Activated CD4-positive, alpha-beta T cell treated with anti-CD3 and anti-CD28 coated beads, Interleukin-2, amount 10 ng/mL, durations not matched to agents 24 days and 14 days (primary cell): ENCODE measurements around the gene CETN2. TPM values are rescaled to one million over a fixed set of nuclear protein-coding genes. Genes with fewer than 3 reads are reported as not detected.
"Not testable (repeated sequence)": the region's sequence is repeated elsewhere in the genome, so short reads cannot be mapped to it uniquely, and the experiment has no call there.

Experiments used
- DNase-seq: peaks from one replicate; pipeline ENCODE4 v3.0.0; 2022
- H3K27ac Mint-ChIP-seq: one replicate; pipeline ENCODE4 v1.8.0; 2022; ENCODE audit warnings: mild to moderate bottlenecking, mixed read lengths
- H3K27me3 Mint-ChIP-seq: one replicate; pipeline ENCODE4 v1.8.0; 2022; ENCODE audit warnings: mixed read lengths
- H3K36me3 Mint-ChIP-seq: one replicate; pipeline ENCODE4 v1.8.0; 2022; ENCODE audit warnings: low read depth, mild to moderate bottlenecking, mixed read lengths
- H3K4me1 Mint-ChIP-seq: one replicate; pipeline ENCODE4 v1.8.0; 2021; ENCODE audit warnings: mixed read lengths
- H3K4me3 Mint-ChIP-seq: one replicate; pipeline ENCODE4 v1.8.0; 2022; ENCODE audit warnings: mild to moderate bottlenecking, moderate library complexity, mixed read lengths
- H3K9me3 Mint-ChIP-seq: one replicate; pipeline ENCODE4 v1.8.0; 2021; ENCODE audit warnings: mixed read lengths
- intact Hi-C: fragments of 100-400 bp; cut with micrococcal nuclease; formaldehyde crosslinking; loops from one replicate; pipeline ENCODE4 v1.15.1; 2023
- total RNA-seq: library from RNA; stranded (reverse); gene quantifications from 2 replicates; pipeline ENCODE4 v1.2.3, GENCODE V29; 2022

Gene CETN2
- total RNA-seq, 1 donor from 2014 or later: 12.4 TPM

GRCh38 chrX:152821145-152821765 lies 9.3 kb downstream of the CETN2 start:
- no peak overlapping the region for H3K27ac Mint-ChIP-seq
- H3K9me3 Mint-ChIP-seq: no peaks in the 10 kb centered on the region
- peak; percentile 71 for DNase-seq
- H3K4me3 Mint-ChIP-seq: no peak overlapping the region
- H3K4me1 Mint-ChIP-seq: peaks cover 2% of the 10 kb centered on the region
- H3K27me3 Mint-ChIP-seq: peaks cover 5% of the 10 kb centered on the region
- H3K36me3 Mint-ChIP-seq: no peaks in the 10 kb centered on the region
- intact Hi-C loops: loop anchor here (5.0 kb wide), 1 partner anchor 1069 kb away; no protein-coding TSS in a partner anchor

GRCh38 chrX:152819732-152820131 lies 10.8 kb downstream of the CETN2 start:
- Mint-ChIP-seq H3K36me3 (no peaks in the 10 kb centered on the region), H3K9me3 (no peaks in the 10 kb centered on the region), H3K4me1 (peaks cover 2% of the 10 kb centered on the region), H3K27ac (no peak overlapping the region), H3K4me3 (no peak overlapping the region), H3K27me3 (peaks cover 5% of the 10 kb centered on the region)
- intact Hi-C loops: loop anchor here (5.0 kb wide), 1 partner anchor 1067 kb away; no protein-coding TSS in a partner anchor
- DNase-seq: no peak

- Mint-ChIP-seq H3K4me3 (no peak overlapping the region), H3K36me3 (no peaks in the 10 kb centered on the region), H3K27me3 (peaks cover 5% of the 10 kb centered on the region), H3K27ac (no peak overlapping the region), H3K9me3 (no peaks in the 10 kb centered on the region), H3K4me1 (peaks cover 5% of the 10 kb centered on the region)
- no peak for DNase-seq
- intact Hi-C loops: no loop called here
Observed at GRCh38 chrX:152819266-152819665, 11.3 kb downstream of the CETN2 start.

GRCh38 chrX:152818356-152818755 lies 12.2 kb downstream of the CETN2 start:
- intact Hi-C loops: no loop called here
- no peak overlapping the region for H3K27ac Mint-ChIP-seq
- no peaks in the 10 kb centered on the region for H3K9me3 Mint-ChIP-seq
- H3K36me3 Mint-ChIP-seq: no peaks in the 10 kb centered on the region
- H3K4me3 Mint-ChIP-seq: no peak overlapping the region
- H3K27me3 Mint-ChIP-seq: peaks cover 8% of the 10 kb centered on the region
- H3K4me1 Mint-ChIP-seq: peaks cover 13% of the 10 kb centered on the region
- no peak for DNase-seq

GRCh38 chrX:152817078-152817764 lies 13.3 kb downstream of the CETN2 start:
- intact Hi-C loops: no loop called here
- Mint-ChIP-seq H3K4me3 (no peak overlapping the region), H3K27me3 (peaks cover 9% of the 10 kb centered on the region), H3K36me3 (no peaks in the 10 kb centered on the region), H3K9me3 (no peaks in the 10 kb centered on the region), H3K27ac (no peak overlapping the region), H3K4me1 (peaks cover 13% of the 10 kb centered on the region)
- DNase-seq: peak; percentile 70

GRCh38 chrX:152814048-152814447 lies 16.5 kb downstream of the CETN2 start:
- intact Hi-C loops: no loop called here
- H3K27me3 Mint-ChIP-seq: peaks cover 7% of the 10 kb centered on the region

GRCh38 chrX:152813206-152813605 lies 17.4 kb downstream of the CETN2 start:
- Mint-ChIP-seq H3K27ac (no peak overlapping the region), H3K27me3 (peaks cover 7% of the 10 kb centered on the region), H3K9me3 (no peaks in the 10 kb centered on the region), H3K4me1 (peaks cover 13% of the 10 kb centered on the region), H3K4me3 (no peak overlapping the region), H3K36me3 (no peaks in the 10 kb centered on the region)
- no peak for DNase-seq
- intact Hi-C loops: no loop called here

More at GRCh38 chrX:152814048-152814447, 16.5 kb downstream of the CETN2 start:
- no peak for DNase-seq
- Mint-ChIP-seq H3K36me3 (no peaks in the 10 kb centered on the region), H3K27ac (no peak overlapping the region), H3K4me1 (peaks cover 13% of the 10 kb centered on the region), H3K9me3 (no peaks in the 10 kb centered on the region), H3K4me3 (no peak overlapping the region)

- DNase-seq: no peak
- H3K27ac Mint-ChIP-seq: no peak overlapping the region
- peaks cover 15% of the 10 kb centered on the region for H3K4me1 Mint-ChIP-seq
- H3K9me3 Mint-ChIP-seq: no peaks in the 10 kb centered on the region
- no peak overlapping the region for H3K4me3 Mint-ChIP-seq
- H3K36me3 Mint-ChIP-seq: no peaks in the 10 kb centered on the region
- peaks cover 4% of the 10 kb centered on the region for H3K27me3 Mint-ChIP-seq
- intact Hi-C loops: no loop called here
Observed at GRCh38 chrX:152810403-152810802, 20.2 kb downstream of the CETN2 start.

- H3K36me3 Mint-ChIP-seq: no peaks in the 10 kb centered on the region
- H3K4me1 Mint-ChIP-seq: peaks cover 4% of the 10 kb centered on the region
- H3K27ac Mint-ChIP-seq: no peak overlapping the region
- peaks cover 7% of the 10 kb centered on the region for H3K27me3 Mint-ChIP-seq
- H3K4me3 Mint-ChIP-seq: no peak overlapping the region
- H3K9me3 Mint-ChIP-seq: no peaks in the 10 kb centered on the region
- DNase-seq: no peak
- intact Hi-C loops: no loop called here
Observed at GRCh38 chrX:152806035-152806434, 24.5 kb downstream of the CETN2 start.

GRCh38 chrX:152798945-152799344 lies 31.6 kb downstream of the CETN2 start:
- no peak overlapping the region for H3K27ac Mint-ChIP-seq
- intact Hi-C loops: no loop called here
- no peak for DNase-seq

GRCh38 chrX:152787062-152787461 lies 43.5 kb downstream of the CETN2 start:
- H3K27me3 Mint-ChIP-seq, DNase-seq, H3K9me3 Mint-ChIP-seq, H3K4me3 Mint-ChIP-seq, intact Hi-C loops, H3K4me1 Mint-ChIP-seq, H3K27ac Mint-ChIP-seq, H3K36me3 Mint-ChIP-seq: not testable (repeated sequence)

More at GRCh38 chrX:152798945-152799344, 31.6 kb downstream of the CETN2 start:
- Mint-ChIP-seq H3K27me3 (peaks cover 13% of the 10 kb centered on the region), H3K36me3 (no peaks in the 10 kb centered on the region), H3K4me3 (no peak overlapping the region), H3K9me3 (no peaks in the 10 kb centered on the region), H3K4me1 (no peaks in the 10 kb centered on the region)

Other genes starting within 250 kb of the CETN2 start
- gene GABRQ, start 192.9 kb downstream of the CETN2 start, total RNA-seq: 0.05 TPM in 1 of 2 replicates, not detected in the other
- not detected in 2 replicates for gene MAGEA3, start 132.0 kb downstream of the CETN2 start, total RNA-seq
- gene CSAG2, start 121.5 kb downstream of the CETN2 start, total RNA-seq: not detected in 2 replicates
- not detected in 2 replicates for gene MAGEA2B, start 116.1 kb downstream of the CETN2 start, total RNA-seq
- not detected in 2 replicates for gene CSAG1, start 97.0 kb downstream of the CETN2 start, total RNA-seq
- gene MAGEA12, start 97.0 kb downstream of the CETN2 start, total RNA-seq: not detected in 2 replicates
- not detected in 2 replicates for gene MAGEA2, start 76.9 kb downstream of the CETN2 start, total RNA-seq
- gene CSAG3, start 71.5 kb downstream of the CETN2 start, total RNA-seq: 0.80 and 1.1 TPM in 2 replicates
- gene MAGEA6, start 61.1 kb downstream of the CETN2 start, total RNA-seq: not detected in 2 replicates
- gene NSDHL, start 306 bp upstream of the CETN2 start, total RNA-seq: 22.3 and 23.4 TPM in 2 replicates
- 0.43 and 1.0 TPM in 2 replicates for gene ZNF185, start 67.3 kb upstream of the CETN2 start, total RNA-seq
- not detected in 2 replicates for gene PNMA5, start 163.4 kb upstream of the CETN2 start, total RNA-seq
- gene PNMA3, start 225.7 kb upstream of the CETN2 start, total RNA-seq: 0.90 and 1.1 TPM in 2 replicates
- 0.70 and 1.2 TPM in 2 replicates for gene PNMA6A, start 241.7 kb upstream of the CETN2 start, total RNA-seq